Activated effector memory CD4-positive, alpha-beta T cell treated with Interleukin-2 at 50 U/mL for 16 hours (primary cell): Measurements from ENCODE around the gene PRKCZ.
A peak's percentile ranks its signal among the peaks of the same experiment; 100 is the strongest.
"Not testable (repeated sequence)": the region's sequence is repeated elsewhere in the genome, so short reads cannot be mapped to it uniquely, and the experiment has no call there.

Experiments used
- DNase-seq: peaks from one replicate; pipeline ENCODE4 v3.0.0-alpha.2; 2020

The PRKCZ gene

GRCh38 chr1:2137257-2138121, 87.3 kb downstream of the PRKCZ start:
- no peak for DNase-seq

- not testable (repeated sequence) for DNase-seq
These were observed 88.9 kb downstream of the PRKCZ start for GRCh38 chr1:2139156-2139555.

GRCh38 chr1:2141025-2141424, 90.8 kb downstream of the PRKCZ start:
- DNase-seq = no peak

- DNase-seq = no peak
These were observed 93.7 kb downstream of the PRKCZ start for GRCh38 chr1:2143814-2144500.

- DNase-seq = no peak
These were observed 94.4 kb downstream of the PRKCZ start for GRCh38 chr1:2144501-2145090.

GRCh38 chr1:2145946-2146835, 96.0 kb downstream of the PRKCZ start:
- DNase-seq = no peak

- DNase-seq = no peak
These were observed 96.8 kb downstream of the PRKCZ start for GRCh38 chr1:2146836-2147517.

- not testable (repeated sequence) for DNase-seq
These were observed 97.7 kb downstream of the PRKCZ start for GRCh38 chr1:2147869-2148268.

- DNase-seq = peak; percentile 50
These were observed 98.5 kb downstream of the PRKCZ start for GRCh38 chr1:2148691-2149090.

GRCh38 chr1:2150801-2151200, 100.6 kb downstream of the PRKCZ start:
- DNase-seq = no peak

GRCh38 chr1:2151252-2151651, 101.0 kb downstream of the PRKCZ start:
- DNase-seq = no peak

GRCh38 chr1:2151911-2152310, 101.7 kb downstream of the PRKCZ start:
- DNase-seq = no peak

- no peak for DNase-seq
These were observed 102.7 kb downstream of the PRKCZ start for GRCh38 chr1:2152954-2153353.

- no peak for DNase-seq
These were observed 103.8 kb downstream of the PRKCZ start for GRCh38 chr1:2154022-2154421.

GRCh38 chr1:2155147-2155598, 105.0 kb downstream of the PRKCZ start:
- no peak for DNase-seq

GRCh38 chr1:2155788-2156187, 105.6 kb downstream of the PRKCZ start:
- no peak for DNase-seq

GRCh38 chr1:2156866-2157265, 106.7 kb downstream of the PRKCZ start:
- no peak for DNase-seq

GRCh38 chr1:2157856-2158255, 107.6 kb downstream of the PRKCZ start:
- no peak for DNase-seq

GRCh38 chr1:2158272-2158671, 108.1 kb downstream of the PRKCZ start:
- no peak for DNase-seq

GRCh38 chr1:2159124-2159523, 108.9 kb downstream of the PRKCZ start:
- DNase-seq = no peak

GRCh38 chr1:2160451-2161300, 110.5 kb downstream of the PRKCZ start:
- DNase-seq = no peak
